Cardiac muscle cell (in vitro differentiated cells and primary cell): Measurements from ENCODE around the gene MICU2. TPM values are rescaled to one million over a fixed set of nuclear protein-coding genes. Genes with fewer than 3 reads are reported as not detected.

Source experiments
- DNase-seq, 2 donors: peaks; one replicate each; pipeline versions ENCODE4 v3.0.0 to v3.0.0-alpha.2; 2010 to 2017; ENCODE audit warnings: low read depth in 1 of 2, low spot score in 1 of 2
- H3K27ac ChIP-seq: fragments of 200-600 bp; sonication (generic); 2 replicates; pipeline ENCODE4 v1.5.1; 2016
- H3K27me3 ChIP-seq: fragments of 200-600 bp; sonication (generic); 2 replicates; pipeline ENCODE4 v1.6.0; 2016; ENCODE audit warnings: control low read depth
- H3K36me3 ChIP-seq: fragments of 200-600 bp; sonication (generic); 2 replicates; pipeline ENCODE4 v1.5.1; 2016; ENCODE audit warnings: control low read depth
- H3K4me1 ChIP-seq: fragments of 200-600 bp; sonication (generic); 2 replicates; pipeline ENCODE4 v1.8.1; 2017; ENCODE audit warnings: low read depth, mild to moderate bottlenecking, mixed run types
- H3K4me3 ChIP-seq: fragments of 200-600 bp; sonication (generic); 2 replicates; pipeline ENCODE4 v1.5.1; 2016; ENCODE audit warnings: mild to moderate bottlenecking
- H3K9me3 ChIP-seq: fragments of 200-600 bp; sonication (generic); 2 replicates; pipeline ENCODE4 v1.5.1; 2017; ENCODE audit warnings: low read depth, mild to moderate bottlenecking, control low read depth
- CTCF ChIP-seq: IDR thresholded peaks from 2 replicates; pipeline ENCODE4 v1.5.1; 2012; ENCODE audit warnings: low read depth, mild to moderate bottlenecking, low read length
- polyA plus RNA-seq: library from polyadenylated mRNA; unstranded; fragments of >200 nt; fragmentation: Nextera tagmentation; extraction: Ambion mirVana; gene quantifications from 2 replicates; pipeline ENCODE4 v1.2.1, GENCODE V29; 2016
- total RNA-seq: library from RNA; depleted of rRNA; stranded (reverse); fragments of >200 nt; gene quantifications from 2 replicates; pipeline ENCODE4 v1.2.3, GENCODE V29; 2016

The MICU2 gene
- total and polyA plus RNA-seq, 2 experiments from 2014 or later: 75.6 to 111 TPM

GRCh38 chr13:21636656-21637055 lies 32.7 kb upstream of the MICU2 start:
- no peak overlapping the region for H3K27ac ChIP-seq
- H3K9me3 ChIP-seq: no peaks in the 10 kb centered on the region
- TF ChIP-seq CTCF: no peak
- H3K4me1 ChIP-seq: no peaks in the 10 kb centered on the region
- H3K4me3 ChIP-seq: no peak overlapping the region
- no peak for DNase-seq
- no peaks in the 10 kb centered on the region for H3K36me3 ChIP-seq
- H3K27me3 ChIP-seq: no peaks in the 10 kb centered on the region

GRCh38 chr13:21632196-21632595 lies 28.2 kb upstream of the MICU2 start:
- no peaks in the 10 kb centered on the region for H3K36me3 ChIP-seq
- no peaks in the 10 kb centered on the region for H3K27me3 ChIP-seq
- H3K9me3 ChIP-seq: no peaks in the 10 kb centered on the region
- TF ChIP-seq CTCF: no peak
- H3K27ac ChIP-seq: no peak overlapping the region
- H3K4me1 ChIP-seq: no peaks in the 10 kb centered on the region
- no peak overlapping the region for H3K4me3 ChIP-seq
- no peak for DNase-seq

GRCh38 chr13:21625366-21625765 lies 21.4 kb upstream of the MICU2 start:
- no peak overlapping the region for H3K27ac ChIP-seq
- no peaks in the 10 kb centered on the region for H3K27me3 ChIP-seq
- TF ChIP-seq CTCF: peak; percentile 52
- H3K4me1 ChIP-seq: peaks cover 5% of the 10 kb centered on the region
- H3K36me3 ChIP-seq: no peaks in the 10 kb centered on the region
- DNase-seq: peak in 1 of 2 donors; percentile 35
- H3K4me3 ChIP-seq: no peak overlapping the region
- no peaks in the 10 kb centered on the region for H3K9me3 ChIP-seq

GRCh38 chr13:21620861-21621260 lies 16.9 kb upstream of the MICU2 start:
- no peak for TF ChIP-seq CTCF
- no peak overlapping the region for H3K27ac ChIP-seq
- DNase-seq: no peak
- H3K27me3 ChIP-seq: no peaks in the 10 kb centered on the region
- no peaks in the 10 kb centered on the region for H3K36me3 ChIP-seq
- no peaks in the 10 kb centered on the region for H3K9me3 ChIP-seq
- peaks cover 21% of the 10 kb centered on the region for H3K4me1 ChIP-seq
- no peak overlapping the region for H3K4me3 ChIP-seq

- no peak overlapping the region for H3K27ac ChIP-seq
- H3K9me3 ChIP-seq: no peaks in the 10 kb centered on the region
- H3K36me3 ChIP-seq: no peaks in the 10 kb centered on the region
Observed at GRCh38 chr13:21619633-21620220, 15.8 kb upstream of the MICU2 start.

More at GRCh38 chr13:21619633-21620220, 15.8 kb upstream of the MICU2 start:
- H3K27me3 ChIP-seq: no peaks in the 10 kb centered on the region
- H3K4me3 ChIP-seq: no peak overlapping the region
- DNase-seq: no peak
- peaks cover 21% of the 10 kb centered on the region for H3K4me1 ChIP-seq
- TF ChIP-seq CTCF: no peak
